Sigmoid colon (tissue), 4 donors: Measurements from ENCODE around the gene MS4A4A.

Source experiments
- EP300 ChIP-seq, 4 donors: sonication (generic); formaldehyde crosslinking; IDR thresholded peaks; one replicate each; pipeline ENCODE4 v1.6.1; 2017; ENCODE audit warnings: antibody characterized with exemption in 4 of 4
- POLR2A ChIP-seq, 2 donors: fragments of 450-650 bp; IDR thresholded peaks; one replicate each; pipeline ENCODE4 v1.6.1; 2016; ENCODE audit warnings: antibody characterized with exemption in 2 of 2, mild to moderate bottlenecking in 2 of 2, moderate library complexity in 2 of 2
- POLR2AphosphoS5 ChIP-seq, 4 donors: sonication (generic); formaldehyde crosslinking; IDR thresholded peaks; one replicate each; pipeline ENCODE4 v1.6.1; 2017; ENCODE audit warnings: antibody characterized with exemption in 4 of 4
- TF ChIP-seq, protein P1 (sequence below), 4 experiments: fragments of 450-650 bp in 3 of 4; fragments of 200-600 bp in 1 of 4; IDR thresholded peaks; one replicate each; pipeline ENCODE4 v1.5.1; 2016 to 2019; ENCODE audit warnings: antibody characterized with exemption in 4 of 4, mild to moderate bottlenecking in 3 of 4, moderate library complexity in 2 of 4

DNA sequence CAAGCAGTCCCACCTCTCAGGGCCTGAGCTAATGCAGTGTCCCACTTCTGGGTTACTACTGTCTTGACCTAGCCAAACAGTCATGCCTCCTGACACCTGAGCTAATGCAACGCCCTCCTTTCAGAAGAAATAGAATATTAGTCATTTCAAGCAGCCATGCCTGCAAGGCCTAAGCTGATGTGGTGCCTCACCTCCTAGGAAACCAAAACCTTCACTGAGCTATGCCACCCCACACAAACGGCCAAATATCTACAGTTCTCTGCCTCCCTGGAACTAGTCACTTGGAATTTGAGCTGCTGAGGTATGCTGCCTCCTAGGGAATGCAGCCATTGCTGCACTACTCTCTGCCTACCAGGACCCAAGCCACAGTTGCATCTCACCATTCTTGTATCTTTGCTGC lies 38.3 kb downstream of the MS4A4A start:
- TF ChIP-seq, protein P1, sequence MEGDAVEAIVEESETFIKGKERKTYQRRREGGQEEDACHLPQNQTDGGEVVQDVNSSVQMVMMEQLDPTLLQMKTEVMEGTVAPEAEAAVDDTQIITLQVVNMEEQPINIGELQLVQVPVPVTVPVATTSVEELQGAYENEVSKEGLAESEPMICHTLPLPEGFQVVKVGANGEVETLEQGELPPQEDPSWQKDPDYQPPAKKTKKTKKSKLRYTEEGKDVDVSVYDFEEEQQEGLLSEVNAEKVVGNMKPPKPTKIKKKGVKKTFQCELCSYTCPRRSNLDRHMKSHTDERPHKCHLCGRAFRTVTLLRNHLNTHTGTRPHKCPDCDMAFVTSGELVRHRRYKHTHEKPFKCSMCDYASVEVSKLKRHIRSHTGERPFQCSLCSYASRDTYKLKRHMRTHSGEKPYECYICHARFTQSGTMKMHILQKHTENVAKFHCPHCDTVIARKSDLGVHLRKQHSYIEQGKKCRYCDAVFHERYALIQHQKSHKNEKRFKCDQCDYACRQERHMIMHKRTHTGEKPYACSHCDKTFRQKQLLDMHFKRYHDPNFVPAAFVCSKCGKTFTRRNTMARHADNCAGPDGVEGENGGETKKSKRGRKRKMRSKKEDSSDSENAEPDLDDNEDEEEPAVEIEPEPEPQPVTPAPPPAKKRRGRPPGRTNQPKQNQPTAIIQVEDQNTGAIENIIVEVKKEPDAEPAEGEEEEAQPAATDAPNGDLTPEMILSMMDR (IDR thresholded peaks at IDR 0.05) = no peak
- TF ChIP-seq POLR2A (IDR thresholded peaks at IDR 0.05) (no peak), POLR2AphosphoS5 (IDR thresholded peaks at IDR 0.05) (no peak), EP300 (IDR thresholded peaks at IDR 0.05) (no peak)
